ENCODE data around the gene PSAPL1.

GRCh38 chr4:7421356-7422150 is 13.2 kb downstream of the PSAPL1 start:
- no peak for TF ChIP-seq CTCF (conservative IDR thresholded peaks at IDR 0.05; ENCODE audit: low read depth, low read length)
- TF ChIP-seq EZH2 (IDR thresholded peaks at IDR 0.05; ENCODE audit: borderline replicate concordance, low read depth, low read length, poor library complexity, severe bottlenecking), result no peak
